HEK293 (cell line): ENCODE data around the gene CAB39L.

Source experiments
- SALL2 ChIP-seq: fragments of 450-650 bp; formaldehyde crosslinking; IDR thresholded peaks from 2 replicates; pipeline ENCODE4 v1.5.0; 2017; ENCODE audit warnings: missing biosample characterization, mild to moderate bottlenecking, missing genetic modification characterization, borderline replicate concordance
- ZFP41 ChIP-seq: fragments of 450-650 bp; formaldehyde crosslinking; IDR thresholded peaks from 2 replicates; pipeline ENCODE4 v1.5.1; 2016; ENCODE audit warnings: missing biosample characterization, missing genetic modification characterization, borderline replicate concordance
- ZNF155 ChIP-seq: fragments of 450-650 bp; formaldehyde crosslinking; IDR thresholded peaks from 2 replicates; pipeline ENCODE4 v1.5.1; 2016; ENCODE audit warnings: missing biosample characterization, missing genetic modification characterization
- ZNF157 ChIP-seq: fragments of 450-650 bp; formaldehyde crosslinking; IDR thresholded peaks from 2 replicates; pipeline ENCODE4 v1.5.1; 2016; ENCODE audit warnings: missing biosample characterization, missing genetic modification characterization
- ZNF266 ChIP-seq: fragments of 450-650 bp; formaldehyde crosslinking; IDR thresholded peaks from 2 replicates; pipeline ENCODE4 v1.5.1; 2016; ENCODE audit warnings: missing biosample characterization, missing genetic modification characterization, low read depth
- ZNF501 ChIP-seq: fragments of 450-650 bp; formaldehyde crosslinking; IDR thresholded peaks from 2 replicates; pipeline ENCODE4 v1.5.1; 2016; ENCODE audit warnings: missing biosample characterization, missing genetic modification characterization
- ZNF549 ChIP-seq: fragments of 450-650 bp; IDR thresholded peaks from 2 replicates; pipeline ENCODE4 v1.5.1; 2018; ENCODE audit warnings: missing biosample characterization, missing genetic modification characterization, mild to moderate bottlenecking, inconsistent platforms, moderate library complexity
- ZNF558 ChIP-seq: fragments of 450-650 bp; formaldehyde crosslinking; IDR thresholded peaks from 2 replicates; pipeline ENCODE4 v1.5.1; 2016; ENCODE audit warnings: missing biosample characterization, missing genetic modification characterization
- TF ChIP-seq, protein P1 (sequence below): fragments of 450-650 bp; IDR thresholded peaks from 2 replicates; pipeline ENCODE4 v1.5.1; 2018; ENCODE audit warnings: missing biosample characterization, missing genetic modification characterization
- TF ChIP-seq, protein P2 (sequence below): fragments of 450-650 bp; formaldehyde crosslinking; IDR thresholded peaks from 2 replicates; pipeline ENCODE4 v1.5.1; 2016; ENCODE audit warnings: missing biosample characterization, missing genetic modification characterization
- TF ChIP-seq, protein P3 (sequence below): fragments of 450-650 bp; formaldehyde crosslinking; conservative IDR thresholded peaks from 2 replicates; pipeline ENCODE4 v1.5.1; 2016; ENCODE audit warnings: low read depth, missing biosample characterization, missing genetic modification characterization
- TF ChIP-seq, protein P4 (sequence below): fragments of 450-650 bp; formaldehyde crosslinking; IDR thresholded peaks from 2 replicates; pipeline ENCODE4 v1.5.1; 2016; ENCODE audit warnings: missing biosample characterization, missing genetic modification characterization
- TF ChIP-seq, protein P5 (sequence below): fragments of 450-650 bp; formaldehyde crosslinking; IDR thresholded peaks from 2 replicates; pipeline ENCODE4 v1.5.1; 2016; ENCODE audit warnings: missing biosample characterization, missing genetic modification characterization

DNA sequence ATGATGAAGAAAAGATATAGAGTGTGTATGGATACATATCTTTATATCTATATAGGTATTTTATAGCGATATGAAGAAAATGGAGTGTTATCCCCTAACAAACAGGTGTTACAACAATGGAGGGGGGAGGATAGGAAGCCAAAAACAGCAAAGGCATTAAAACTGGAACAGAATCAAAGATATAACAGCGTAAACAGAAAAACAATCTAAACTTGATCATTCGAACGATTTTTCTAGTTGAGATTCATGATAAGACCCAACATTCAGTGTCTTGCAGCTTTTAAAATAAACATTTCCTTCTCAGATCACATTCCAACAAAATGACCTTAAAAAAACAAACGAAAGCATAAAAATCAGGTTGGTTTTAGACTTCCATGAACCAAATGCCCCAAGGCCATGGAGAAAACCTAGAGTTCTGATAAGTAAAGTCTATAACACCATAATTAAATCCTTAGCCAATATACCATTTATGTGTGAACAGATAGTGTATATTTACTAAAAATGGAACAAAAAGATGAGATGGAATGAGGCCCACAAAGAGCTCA lies 55.7 kb downstream of the CAB39L start:
- TF ChIP-seq ZNF501 (tag by site-specific recombination) (no peak), ZNF266 (tag by site-specific recombination) (no peak), ZNF157 (no peak), SALL2 (tag by site-specific recombination) (no peak), ZNF558 (tag by site-specific recombination) (no peak), ZNF549 (tag by site-specific recombination) (no peak), ZFP41 (tag by site-specific recombination) (no peak), ZNF155 (tag by site-specific recombination) (no peak)
- TF ChIP-seq, protein P1, sequence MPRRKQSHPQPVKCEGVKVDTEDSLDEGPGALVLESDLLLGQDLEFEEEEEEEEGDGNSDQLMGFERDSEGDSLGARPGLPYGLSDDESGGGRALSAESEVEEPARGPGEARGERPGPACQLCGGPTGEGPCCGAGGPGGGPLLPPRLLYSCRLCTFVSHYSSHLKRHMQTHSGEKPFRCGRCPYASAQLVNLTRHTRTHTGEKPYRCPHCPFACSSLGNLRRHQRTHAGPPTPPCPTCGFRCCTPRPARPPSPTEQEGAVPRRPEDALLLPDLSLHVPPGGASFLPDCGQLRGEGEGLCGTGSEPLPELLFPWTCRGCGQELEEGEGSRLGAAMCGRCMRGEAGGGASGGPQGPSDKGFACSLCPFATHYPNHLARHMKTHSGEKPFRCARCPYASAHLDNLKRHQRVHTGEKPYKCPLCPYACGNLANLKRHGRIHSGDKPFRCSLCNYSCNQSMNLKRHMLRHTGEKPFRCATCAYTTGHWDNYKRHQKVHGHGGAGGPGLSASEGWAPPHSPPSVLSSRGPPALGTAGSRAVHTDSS (tag by site-specific recombination), result no peak
- TF ChIP-seq, protein P2, sequence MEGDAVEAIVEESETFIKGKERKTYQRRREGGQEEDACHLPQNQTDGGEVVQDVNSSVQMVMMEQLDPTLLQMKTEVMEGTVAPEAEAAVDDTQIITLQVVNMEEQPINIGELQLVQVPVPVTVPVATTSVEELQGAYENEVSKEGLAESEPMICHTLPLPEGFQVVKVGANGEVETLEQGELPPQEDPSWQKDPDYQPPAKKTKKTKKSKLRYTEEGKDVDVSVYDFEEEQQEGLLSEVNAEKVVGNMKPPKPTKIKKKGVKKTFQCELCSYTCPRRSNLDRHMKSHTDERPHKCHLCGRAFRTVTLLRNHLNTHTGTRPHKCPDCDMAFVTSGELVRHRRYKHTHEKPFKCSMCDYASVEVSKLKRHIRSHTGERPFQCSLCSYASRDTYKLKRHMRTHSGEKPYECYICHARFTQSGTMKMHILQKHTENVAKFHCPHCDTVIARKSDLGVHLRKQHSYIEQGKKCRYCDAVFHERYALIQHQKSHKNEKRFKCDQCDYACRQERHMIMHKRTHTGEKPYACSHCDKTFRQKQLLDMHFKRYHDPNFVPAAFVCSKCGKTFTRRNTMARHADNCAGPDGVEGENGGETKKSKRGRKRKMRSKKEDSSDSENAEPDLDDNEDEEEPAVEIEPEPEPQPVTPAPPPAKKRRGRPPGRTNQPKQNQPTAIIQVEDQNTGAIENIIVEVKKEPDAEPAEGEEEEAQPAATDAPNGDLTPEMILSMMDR (tag by site-specific recombination), result no peak
- TF ChIP-seq, protein P3, sequence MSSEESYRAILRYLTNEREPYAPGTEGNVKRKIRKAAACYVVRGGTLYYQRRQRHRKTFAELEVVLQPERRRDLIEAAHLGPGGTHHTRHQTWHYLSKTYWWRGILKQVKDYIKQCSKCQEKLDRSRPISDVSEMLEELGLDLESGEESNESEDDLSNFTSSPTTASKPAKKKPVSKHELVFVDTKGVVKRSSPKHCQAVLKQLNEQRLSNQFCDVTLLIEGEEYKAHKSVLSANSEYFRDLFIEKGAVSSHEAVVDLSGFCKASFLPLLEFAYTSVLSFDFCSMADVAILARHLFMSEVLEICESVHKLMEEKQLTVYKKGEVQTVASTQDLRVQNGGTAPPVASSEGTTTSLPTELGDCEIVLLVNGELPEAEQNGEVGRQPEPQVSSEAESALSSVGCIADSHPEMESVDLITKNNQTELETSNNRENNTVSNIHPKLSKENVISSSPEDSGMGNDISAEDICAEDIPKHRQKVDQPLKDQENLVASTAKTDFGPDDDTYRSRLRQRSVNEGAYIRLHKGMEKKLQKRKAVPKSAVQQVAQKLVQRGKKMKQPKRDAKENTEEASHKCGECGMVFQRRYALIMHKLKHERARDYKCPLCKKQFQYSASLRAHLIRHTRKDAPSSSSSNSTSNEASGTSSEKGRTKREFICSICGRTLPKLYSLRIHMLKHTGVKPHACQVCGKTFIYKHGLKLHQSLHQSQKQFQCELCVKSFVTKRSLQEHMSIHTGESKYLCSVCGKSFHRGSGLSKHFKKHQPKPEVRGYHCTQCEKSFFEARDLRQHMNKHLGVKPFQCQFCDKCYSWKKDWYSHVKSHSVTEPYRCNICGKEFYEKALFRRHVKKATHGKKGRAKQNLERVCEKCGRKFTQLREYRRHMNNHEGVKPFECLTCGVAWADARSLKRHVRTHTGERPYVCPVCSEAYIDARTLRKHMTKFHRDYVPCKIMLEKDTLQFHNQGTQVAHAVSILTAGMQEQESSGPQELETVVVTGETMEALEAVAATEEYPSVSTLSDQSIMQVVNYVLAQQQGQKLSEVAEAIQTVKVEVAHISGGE, result no peak
- TF ChIP-seq, protein P4, sequence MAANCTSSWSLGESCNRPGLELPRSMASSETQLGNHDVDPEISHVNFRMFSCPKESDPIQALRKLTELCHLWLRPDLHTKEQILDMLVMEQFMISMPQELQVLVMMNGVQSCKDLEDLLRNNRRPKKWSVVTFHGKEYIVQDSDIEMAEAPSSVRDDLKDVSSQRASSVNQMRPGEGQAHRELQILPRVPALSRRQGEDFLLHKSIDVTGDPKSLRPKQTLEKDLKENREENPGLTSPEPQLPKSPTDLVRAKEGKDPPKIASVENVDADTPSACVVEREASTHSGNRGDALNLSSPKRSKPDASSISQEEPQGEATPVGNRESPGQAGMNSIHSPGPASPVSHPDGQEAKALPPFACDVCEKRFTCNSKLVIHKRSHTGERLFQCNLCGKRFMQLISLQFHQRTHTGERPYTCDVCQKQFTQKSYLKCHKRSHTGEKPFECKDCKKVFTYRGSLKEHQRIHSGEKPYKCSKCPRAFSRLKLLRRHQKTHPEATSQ (tag by site-specific recombination), result no peak
- TF ChIP-seq, protein P5, sequence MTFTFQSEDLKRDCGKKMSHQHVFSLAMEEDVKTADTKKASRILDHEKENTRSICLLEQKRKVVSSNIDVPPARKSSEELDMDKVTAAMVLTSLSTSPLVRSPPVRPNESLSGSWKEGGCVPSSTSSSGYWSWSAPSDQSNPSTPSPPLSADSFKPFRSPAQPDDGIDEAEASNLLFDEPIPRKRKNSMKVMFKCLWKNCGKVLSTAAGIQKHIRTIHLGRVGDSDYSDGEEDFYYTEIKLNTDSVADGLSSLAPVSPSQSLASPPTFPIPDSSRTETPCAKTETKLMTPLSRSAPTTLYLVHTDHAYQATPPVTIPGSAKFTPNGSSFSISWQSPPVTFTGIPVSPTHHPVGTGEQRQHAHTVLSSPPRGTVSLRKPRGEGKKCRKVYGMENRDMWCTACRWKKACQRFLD (tag by site-specific recombination), result no peak
